Thyroid gland (tissue), 4 donors: ENCODE results near the gene OTOL1. TPM values are rescaled to one million over a fixed set of nuclear protein-coding genes. Genes with fewer than 3 reads are reported as not detected.

Experiments used
- DNase-seq, 2 donors: peaks; one replicate each; pipeline ENCODE4 v3.0.0-alpha.2; 2019
- H3K27ac ChIP-seq, 3 donors: fragments of 200-600 bp; sonication (generic); 1 replicate in 2 of 3; 2 replicates in 1 of 3; pipeline ENCODE4 v1.5.1; 2016 to 2019; ENCODE audit warnings: mild to moderate bottlenecking in 1 of 3, moderate library complexity in 1 of 3
- H3K27me3 ChIP-seq: fragments of 200-600 bp; sonication (generic); one replicate; pipeline ENCODE4 v1.5.1; 2019
- H3K36me3 ChIP-seq, 2 donors: fragments of 200-600 bp; sonication (generic); one replicate each; pipeline ENCODE4 v1.5.1; 2016 to 2019
- H3K4me1 ChIP-seq, 2 donors: fragments of 200-600 bp; sonication (generic); one replicate each; pipeline ENCODE4 v1.5.1; 2017 to 2019
- H3K4me3 ChIP-seq, 3 donors: fragments of 200-600 bp; sonication (generic); replicated peaks in 1 of 3; 1 replicate in 2 of 3; 2 replicates in 1 of 3; pipeline ENCODE4 v1.5.1; 2016; ENCODE audit warnings: mild to moderate bottlenecking in 1 of 3
- H3K9me3 ChIP-seq: fragments of 200-600 bp; sonication (generic); one replicate; pipeline ENCODE4 v1.5.1; 2017
- POLR2A ChIP-seq, 2 donors: fragments of 450-650 bp; IDR thresholded peaks; one replicate each; pipeline ENCODE4 v1.6.1; 2017; ENCODE audit warnings: antibody characterized with exemption in 2 of 2, mild to moderate bottlenecking in 2 of 2, moderate library complexity in 1 of 2
- WGBS, 2 donors: methylation state at CpG; one replicate each; pipeline ENCODE4 v1.1.5; 2017; 5-methylcytosine and 5-hydroxymethylcytosine counted together
- intact Hi-C: fragments of 100-400 bp; cut with DNase I; formaldehyde crosslinking; loops from one replicate; pipeline ENCODE4 v1.15.1; 2023
- total RNA-seq, 4 donors: library from RNA; depleted of rRNA; stranded (reverse); fragments of >200 nt; gene quantifications; one replicate each; pipeline ENCODE4 v1.2.3, GENCODE V29; 2016
- TF ChIP-seq, protein P1 (sequence below), 6 experiments: fragments of 200-600 bp in 3 of 6; fragments of 450-650 bp in 3 of 6; sonication (generic) in 3 of 6; IDR thresholded peaks; one replicate each; pipeline ENCODE4 v1.5.1; 2016 to 2019; ENCODE audit warnings: antibody characterized with exemption in 6 of 6, mild to moderate bottlenecking in 2 of 6, inconsistent platforms in 1 of 6, moderate library complexity in 1 of 6

Gene OTOL1
- total RNA-seq, 4 donors from 2014 or later = not detected

DNA sequence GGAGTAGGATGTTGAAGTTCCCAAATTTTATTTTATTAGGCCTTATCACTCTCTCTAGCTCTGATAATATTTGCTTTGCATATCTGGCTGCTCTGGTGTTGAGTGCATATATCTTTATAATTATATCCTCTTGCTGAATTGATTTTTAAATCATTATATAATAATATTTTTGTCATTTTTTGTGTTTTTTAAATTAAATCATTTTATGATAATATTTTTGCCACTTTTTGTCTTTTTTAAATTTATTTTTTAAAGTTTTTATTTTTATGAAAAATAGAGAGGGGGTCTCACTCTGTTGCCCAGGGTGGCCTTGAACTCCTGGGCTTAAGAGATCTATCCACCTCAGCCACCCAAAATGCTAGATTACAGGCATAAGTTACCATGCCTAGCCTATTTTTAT lies 34.5 kb upstream of the OTOL1 start:
- intact Hi-C loops = no loop called here
- DNase-seq = no peak
- no peak overlapping the region for H3K27ac ChIP-seq
- no peaks in the 10 kb centered on the region for H3K27me3 ChIP-seq
- H3K9me3 ChIP-seq = no peaks in the 10 kb centered on the region
- no peak for TF ChIP-seq POLR2A (IDR thresholded peaks at IDR 0.05)
- TF ChIP-seq, protein P1, sequence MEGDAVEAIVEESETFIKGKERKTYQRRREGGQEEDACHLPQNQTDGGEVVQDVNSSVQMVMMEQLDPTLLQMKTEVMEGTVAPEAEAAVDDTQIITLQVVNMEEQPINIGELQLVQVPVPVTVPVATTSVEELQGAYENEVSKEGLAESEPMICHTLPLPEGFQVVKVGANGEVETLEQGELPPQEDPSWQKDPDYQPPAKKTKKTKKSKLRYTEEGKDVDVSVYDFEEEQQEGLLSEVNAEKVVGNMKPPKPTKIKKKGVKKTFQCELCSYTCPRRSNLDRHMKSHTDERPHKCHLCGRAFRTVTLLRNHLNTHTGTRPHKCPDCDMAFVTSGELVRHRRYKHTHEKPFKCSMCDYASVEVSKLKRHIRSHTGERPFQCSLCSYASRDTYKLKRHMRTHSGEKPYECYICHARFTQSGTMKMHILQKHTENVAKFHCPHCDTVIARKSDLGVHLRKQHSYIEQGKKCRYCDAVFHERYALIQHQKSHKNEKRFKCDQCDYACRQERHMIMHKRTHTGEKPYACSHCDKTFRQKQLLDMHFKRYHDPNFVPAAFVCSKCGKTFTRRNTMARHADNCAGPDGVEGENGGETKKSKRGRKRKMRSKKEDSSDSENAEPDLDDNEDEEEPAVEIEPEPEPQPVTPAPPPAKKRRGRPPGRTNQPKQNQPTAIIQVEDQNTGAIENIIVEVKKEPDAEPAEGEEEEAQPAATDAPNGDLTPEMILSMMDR (IDR thresholded peaks at IDR 0.05) = no peak
- H3K36me3 ChIP-seq = no peaks in the 10 kb centered on the region
- H3K4me1 ChIP-seq = no peaks in the 10 kb centered on the region
- H3K4me3 ChIP-seq = no peak overlapping the region

DNA sequence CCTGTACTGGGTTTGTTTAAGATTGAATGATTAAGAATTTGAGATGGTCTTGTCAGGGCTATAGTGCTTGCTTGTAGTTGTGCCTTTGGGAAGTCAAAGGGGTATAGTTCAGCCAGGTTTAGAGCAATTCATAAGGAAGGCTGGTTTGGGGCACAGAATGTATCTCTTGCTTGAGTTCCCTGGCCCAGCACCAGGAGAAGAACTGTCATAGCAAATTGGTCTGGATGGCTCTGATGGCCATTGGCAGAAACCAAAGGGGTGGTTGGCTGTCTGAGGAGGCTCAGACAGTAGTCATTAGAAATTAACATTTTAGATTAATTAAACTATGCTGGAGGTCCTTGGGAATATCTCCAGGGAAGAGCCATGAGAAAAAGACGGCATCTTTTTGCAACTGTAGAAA lies 25.4 kb upstream of the OTOL1 start:
- no peak for DNase-seq
- no peaks in the 10 kb centered on the region for H3K27me3 ChIP-seq
- no peak overlapping the region for H3K27ac ChIP-seq
- H3K36me3 ChIP-seq = no peaks in the 10 kb centered on the region
- TF ChIP-seq, protein P1 (IDR thresholded peaks at IDR 0.05) = no peak
- TF ChIP-seq POLR2A (IDR thresholded peaks at IDR 0.05) = no peak
- no peaks in the 10 kb centered on the region for H3K4me1 ChIP-seq
- no peaks in the 10 kb centered on the region for H3K9me3 ChIP-seq
- H3K4me3 ChIP-seq = no peak overlapping the region
- intact Hi-C loops = no loop called here
- 94 to 96% methylated on average over 1 of the region's 1 CpG for WGBS, 2 donors

DNA sequence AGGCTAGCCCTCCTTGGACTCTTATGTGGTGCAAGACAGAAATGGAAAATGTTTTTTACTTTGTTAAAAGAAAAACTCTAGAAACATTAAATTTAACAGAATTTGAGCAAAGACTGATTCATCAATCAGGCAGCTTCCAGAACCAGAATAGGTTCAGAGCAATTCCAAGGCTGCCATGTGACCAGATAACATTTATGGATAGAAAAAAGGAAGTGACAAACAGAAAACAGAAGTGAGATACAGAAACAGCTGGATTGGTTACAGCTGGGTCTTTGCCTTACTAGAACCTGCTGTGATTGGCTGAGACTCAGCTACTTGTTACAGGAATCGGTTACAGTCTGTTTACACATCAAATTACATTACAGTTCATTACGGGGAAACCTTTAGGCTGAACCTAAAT lies 22.5 kb upstream of the OTOL1 start:
- DNase-seq = no peak
- Histone ChIP-seq H3K4me3 (no peak overlapping the region), H3K36me3 (no peaks in the 10 kb centered on the region), H3K27me3 (no peaks in the 10 kb centered on the region), H3K9me3 (no peaks in the 10 kb centered on the region), H3K4me1 (no peaks in the 10 kb centered on the region), H3K27ac (no peak overlapping the region)
- TF ChIP-seq, protein P1 (IDR thresholded peaks at IDR 0.05) = no peak
- TF ChIP-seq POLR2A (IDR thresholded peaks at IDR 0.05) = no peak
- intact Hi-C loops = no loop called here
- 83 to 87% methylated on average over 2 of the region's 2 CpGs for WGBS, 2 donors

DNA sequence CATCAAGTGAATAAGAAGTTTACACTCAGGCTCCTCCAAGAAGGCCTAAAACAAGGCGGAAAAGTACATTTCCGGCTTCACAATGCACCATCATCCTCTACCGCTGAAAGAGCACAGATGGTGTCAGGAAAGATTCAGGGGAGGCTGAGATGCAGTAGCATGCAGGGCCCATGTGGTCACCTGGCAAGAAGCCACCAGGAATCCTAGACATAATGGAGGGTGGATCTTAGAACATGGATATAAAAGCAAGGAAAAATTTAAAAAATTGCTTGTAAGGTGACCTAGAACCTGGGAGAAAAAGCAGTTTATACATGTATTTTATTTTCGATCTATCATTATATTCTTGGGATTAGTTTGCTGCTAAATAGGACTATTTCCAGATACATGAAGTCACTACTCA lies 21.9 kb upstream of the OTOL1 start:
- DNase-seq = no peak
- WGBS, 2 donors = 86 to 93% methylated on average over 4 of the region's 4 CpGs
- Histone ChIP-seq H3K9me3 (no peaks in the 10 kb centered on the region), H3K4me3 (no peak overlapping the region), H3K4me1 (no peaks in the 10 kb centered on the region), H3K27me3 (no peaks in the 10 kb centered on the region), H3K27ac (no peak overlapping the region), H3K36me3 (no peaks in the 10 kb centered on the region)
- intact Hi-C loops = no loop called here
- TF ChIP-seq POLR2A (IDR thresholded peaks at IDR 0.05) = no peak
- TF ChIP-seq, protein P1 (IDR thresholded peaks at IDR 0.05) = no peak

DNA sequence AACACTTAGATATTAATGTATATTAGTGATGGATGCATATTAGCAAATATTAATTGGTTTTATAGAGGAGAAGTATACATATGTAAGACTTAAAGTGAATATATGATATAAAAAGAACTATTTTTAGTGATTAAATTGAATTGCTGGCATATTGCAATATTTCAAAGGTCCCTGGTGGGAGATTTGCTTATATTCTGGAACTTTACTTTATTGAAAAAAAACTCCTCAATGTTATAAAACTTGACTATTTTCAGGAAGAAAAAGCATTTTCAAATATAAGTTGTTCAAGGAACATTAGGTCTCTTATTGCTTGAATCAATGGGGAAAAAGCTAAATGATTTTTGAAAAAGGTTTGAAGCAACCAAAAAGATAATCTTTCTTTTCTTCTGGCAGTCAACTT lies 21.4 kb upstream of the OTOL1 start:
- DNase-seq = no peak

More for the DNA sequence above, 21.4 kb upstream of the OTOL1 start:
- no peaks in the 10 kb centered on the region for H3K27me3 ChIP-seq
- H3K4me3 ChIP-seq = no peak overlapping the region
- H3K27ac ChIP-seq = no peak overlapping the region
- H3K9me3 ChIP-seq = no peaks in the 10 kb centered on the region
- intact Hi-C loops = no loop called here
- H3K4me1 ChIP-seq = no peaks in the 10 kb centered on the region
- TF ChIP-seq, protein P1 (IDR thresholded peaks at IDR 0.05) = no peak
- no peak for TF ChIP-seq POLR2A (IDR thresholded peaks at IDR 0.05)
- H3K36me3 ChIP-seq = no peaks in the 10 kb centered on the region
